HG03558 (cell line): Measurements from ENCODE around the gene SLC22A7.
"Not testable (repeated sequence)": the region's sequence is repeated elsewhere in the genome, so short reads cannot be mapped to it uniquely, and the experiment has no call there.

Experiments used
- ATAC-seq: cut with Tn5 transposase; IDR thresholded peaks from one replicate; pipeline ENCODE4 v1.9.1; 2021; ENCODE audit warnings: moderate number of reproducible peaks; ENCODE audit not compliant: unreplicated experiment; ENCODE audit errors: extremely low read depth

The SLC22A7 gene

GRCh38 chr6:43328528-43328927 lies 30.5 kb downstream of the SLC22A7 start:
- ATAC-seq = no peak

GRCh38 chr6:43331470-43331869 lies 33.4 kb downstream of the SLC22A7 start:
- ATAC-seq = no peak

- ATAC-seq = no peak
Measured at GRCh38 chr6:43331891-43332290, 33.8 kb downstream of the SLC22A7 start.

- ATAC-seq = no peak
Measured at GRCh38 chr6:43334466-43335095, 36.5 kb downstream of the SLC22A7 start.

GRCh38 chr6:43335469-43335868 lies 37.4 kb downstream of the SLC22A7 start:
- ATAC-seq = no peak

- ATAC-seq = no peak
Measured at GRCh38 chr6:43336382-43336781, 38.3 kb downstream of the SLC22A7 start.

GRCh38 chr6:43338243-43338642 lies 40.2 kb downstream of the SLC22A7 start:
- ATAC-seq = no peak

- no peak for ATAC-seq
Measured at GRCh38 chr6:43339168-43339567, 41.1 kb downstream of the SLC22A7 start.

- ATAC-seq = not testable (repeated sequence)
Measured at GRCh38 chr6:43346243-43346642, 48.2 kb downstream of the SLC22A7 start.

GRCh38 chr6:43347021-43347420 lies 49.0 kb downstream of the SLC22A7 start:
- no peak for ATAC-seq

GRCh38 chr6:43347444-43347843 lies 49.4 kb downstream of the SLC22A7 start:
- ATAC-seq = no peak

GRCh38 chr6:43351951-43352350 lies 53.9 kb downstream of the SLC22A7 start:
- not testable (repeated sequence) for ATAC-seq
